GM19395 (cell line): Measurements from ENCODE around the gene AKAP6.

ENCODE experiments used
- ATAC-seq: cut with Tn5 transposase; IDR thresholded peaks from one replicate; pipeline ENCODE4 v1.9.1; 2021; ENCODE audit warnings: mild to moderate bottlenecking, moderate library complexity; ENCODE audit not compliant: unreplicated experiment

Gene AKAP6

DNA sequence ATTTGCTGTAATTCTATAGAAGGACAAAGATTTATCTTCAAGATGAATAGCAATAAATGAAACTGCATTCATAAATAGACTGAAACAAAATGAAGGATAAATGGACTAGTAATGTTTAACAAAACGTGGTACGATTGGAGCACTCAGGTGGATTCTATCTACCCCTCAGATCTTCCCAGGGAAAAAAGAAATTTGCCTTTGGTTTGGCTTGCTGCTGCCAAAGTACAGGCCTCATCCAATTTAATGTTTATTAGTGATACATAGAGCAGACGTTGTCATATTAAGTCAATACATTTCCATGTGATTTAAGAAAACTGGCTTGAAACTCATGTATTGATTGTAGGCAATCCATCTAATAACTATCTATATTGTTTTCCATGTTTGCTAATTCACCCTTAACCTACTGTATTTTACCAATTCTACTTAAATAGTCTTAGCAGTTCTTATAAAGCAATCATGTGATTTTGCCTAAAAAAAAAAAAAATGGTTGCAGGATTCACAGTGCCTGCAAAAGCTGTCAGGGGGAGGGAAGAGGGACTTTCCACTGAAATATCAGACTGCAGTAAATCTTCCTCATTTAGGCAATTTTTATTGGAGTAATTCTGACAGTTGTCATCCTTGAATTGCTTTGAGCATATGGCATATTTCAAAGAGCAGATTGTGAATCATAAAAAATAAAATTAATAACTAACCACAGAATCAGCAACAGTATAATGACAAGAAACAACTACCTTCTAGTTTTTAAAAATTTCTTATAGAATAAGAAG, 367.4 kb downstream of the AKAP6 start:
- no peak for ATAC-seq

DNA sequence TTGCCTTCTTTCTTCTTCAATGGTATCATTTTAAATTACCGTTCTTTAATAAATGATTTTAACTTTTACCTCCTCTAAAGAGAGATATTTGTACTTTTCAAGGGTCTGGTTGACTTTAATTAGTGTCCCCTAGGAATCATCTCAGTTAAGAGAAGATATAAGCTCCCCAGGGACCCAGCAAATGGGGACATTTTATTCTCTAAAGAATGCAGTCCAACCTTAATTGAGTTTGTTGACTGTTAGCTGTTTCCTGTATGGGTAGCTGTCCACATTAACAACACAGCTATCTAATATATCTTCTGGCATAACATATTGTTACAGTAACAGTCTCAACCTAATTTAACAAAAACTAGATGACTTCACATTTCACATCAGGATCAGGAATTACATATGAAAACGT, 368.0 kb downstream of the AKAP6 start:
- no peak for ATAC-seq

DNA sequence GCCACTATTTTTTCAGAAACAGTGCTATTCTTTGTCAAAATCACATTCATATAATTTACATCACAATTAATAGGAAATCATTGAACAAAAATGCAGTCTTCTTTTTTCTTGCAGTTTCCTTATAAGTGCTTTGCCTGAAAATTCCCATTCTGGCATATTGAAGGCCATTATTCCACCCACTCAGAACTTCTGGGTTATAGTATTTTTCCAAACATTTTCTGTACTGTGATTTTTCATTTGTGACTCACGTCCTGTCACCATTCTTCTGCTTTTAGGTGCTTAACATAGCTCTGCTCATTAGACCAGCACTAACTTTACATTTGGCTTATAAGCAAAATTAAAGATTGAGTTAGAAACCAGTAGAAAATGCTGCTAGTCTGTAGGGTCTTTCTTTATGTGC, 368.6 kb downstream of the AKAP6 start:
- ATAC-seq: no peak

DNA sequence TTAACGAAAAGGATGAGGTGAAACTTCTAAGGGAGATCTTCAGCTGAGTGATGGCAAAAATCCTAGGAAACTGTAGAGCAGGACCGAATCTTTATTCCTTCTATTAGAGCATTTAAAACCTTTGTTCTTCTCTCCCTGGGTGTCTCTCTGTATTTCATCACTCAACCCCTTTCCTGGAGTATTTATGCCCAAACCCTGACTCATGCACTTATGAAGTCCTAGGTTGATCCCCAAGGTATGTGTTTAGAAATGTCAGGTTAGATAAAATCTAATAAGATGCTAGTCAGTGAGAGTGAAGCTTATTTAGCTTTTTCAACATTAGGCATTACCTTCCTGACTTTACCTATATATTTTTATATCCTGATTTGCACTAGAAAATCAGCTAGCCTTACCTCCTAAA, 369.7 kb downstream of the AKAP6 start:
- ATAC-seq: no peak

DNA sequence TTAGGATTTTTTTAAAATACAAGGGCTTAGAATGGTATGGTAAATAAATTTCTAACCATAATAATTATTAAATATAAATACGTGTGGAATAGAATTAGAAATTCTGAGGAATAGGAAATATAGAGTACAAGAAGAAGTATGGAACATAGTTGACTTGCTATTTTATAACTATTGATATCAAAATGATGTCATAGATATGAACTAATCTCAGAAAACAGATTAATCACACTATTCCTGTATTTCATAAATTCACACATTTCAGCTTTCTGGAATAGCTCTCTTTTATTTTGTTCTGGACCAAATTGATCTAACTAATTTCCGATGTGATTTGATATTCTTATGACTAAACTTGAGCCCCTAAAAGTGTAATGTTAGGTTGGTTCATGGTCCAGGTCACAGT, 372.4 kb downstream of the AKAP6 start:
- no peak for ATAC-seq

DNA sequence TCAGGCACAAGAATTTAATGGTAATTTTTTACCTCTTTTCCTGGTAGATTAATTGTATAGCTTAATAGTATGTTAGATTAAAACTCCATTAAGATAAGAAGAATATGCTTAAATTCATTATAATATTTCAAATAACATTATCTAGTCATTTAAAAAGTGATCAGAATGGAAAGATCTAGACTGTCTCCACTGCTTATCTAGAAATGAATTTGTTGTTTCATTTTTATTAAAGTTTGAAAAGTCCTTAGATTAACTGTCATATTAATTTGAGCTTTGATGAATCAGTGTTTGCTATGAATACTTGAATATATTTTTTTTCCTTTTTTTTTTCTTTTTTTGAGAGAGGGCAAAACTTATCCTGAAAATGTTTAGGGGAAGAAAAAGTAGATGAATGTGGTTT, 373.0 kb downstream of the AKAP6 start:
- no peak for ATAC-seq

DNA sequence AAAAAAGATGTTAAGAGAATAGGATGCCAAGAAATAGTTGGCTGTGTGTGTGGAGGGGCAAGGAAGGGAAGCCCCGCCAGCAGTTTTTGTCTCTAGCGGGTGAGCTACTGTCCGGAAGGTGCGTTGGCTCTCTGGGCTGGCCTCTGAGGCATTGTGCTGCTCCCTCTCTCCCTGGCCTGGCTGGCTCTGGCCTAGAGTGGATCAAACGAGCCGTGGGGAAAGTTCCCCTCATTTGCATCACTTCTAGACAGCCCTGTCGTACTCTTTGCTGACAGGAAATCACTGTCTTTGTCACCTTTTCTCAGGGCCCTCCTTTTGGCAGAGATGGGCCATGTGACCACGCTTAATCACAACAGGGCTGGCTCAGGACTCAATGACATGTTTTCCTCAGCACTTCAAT, 373.5 kb downstream of the AKAP6 start:
- ATAC-seq: peak; percentile 97

DNA sequence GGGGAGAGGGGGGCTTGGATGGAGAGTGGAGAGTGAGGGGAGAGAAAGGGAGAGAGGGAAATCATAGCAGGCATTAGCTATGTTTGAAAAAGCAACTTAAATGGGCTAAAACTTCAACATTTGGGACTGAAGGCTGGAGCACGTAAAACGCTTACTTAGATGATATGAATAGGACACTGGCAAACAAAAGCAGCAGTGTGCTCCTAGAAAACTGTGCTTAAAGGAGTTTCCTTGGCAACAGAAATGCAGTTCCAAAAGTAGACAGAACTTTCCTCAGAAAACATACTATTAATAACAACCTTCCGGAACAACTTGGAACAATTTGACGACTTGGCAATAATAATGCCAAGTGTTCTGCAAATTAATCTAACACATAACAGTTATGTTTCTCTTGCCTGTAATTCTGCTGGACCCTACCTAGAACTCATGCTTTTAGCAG, 374.1 kb downstream of the AKAP6 start:
- ATAC-seq: no peak

DNA sequence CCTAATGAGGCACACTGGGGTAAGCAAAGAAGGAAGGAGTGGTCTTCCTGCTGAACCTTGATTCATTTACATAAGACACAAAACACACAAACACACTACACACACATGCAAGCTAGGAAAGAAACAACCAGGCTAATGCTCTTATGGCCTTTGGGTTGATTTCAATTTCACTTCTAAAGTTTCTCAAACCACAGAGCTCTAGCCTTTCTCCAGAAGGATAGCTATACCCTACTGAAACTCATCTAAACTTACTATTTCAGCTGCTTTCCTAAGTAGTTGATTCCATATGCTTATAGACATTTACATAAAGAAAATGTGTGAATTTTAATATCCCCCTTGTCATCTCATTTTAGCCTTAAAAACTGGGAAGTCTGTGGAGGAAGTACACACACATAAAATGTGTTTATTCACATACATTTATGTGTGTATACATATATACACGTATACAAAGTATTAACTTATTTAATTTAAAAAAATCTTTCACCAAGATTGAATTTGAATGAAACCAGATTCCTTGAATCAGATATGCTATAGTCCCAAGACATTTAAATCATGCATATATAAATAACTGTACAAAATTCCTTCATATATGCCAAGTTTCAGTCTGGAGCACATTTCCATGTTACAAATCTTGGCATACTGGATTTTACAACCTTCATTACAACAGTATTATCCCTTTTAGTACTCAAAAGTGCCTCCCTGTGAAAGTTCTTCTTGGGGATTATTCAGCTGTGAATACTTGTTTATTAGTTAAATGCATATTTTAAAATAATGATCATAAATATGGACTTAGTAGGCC, 377.8 kb downstream of the AKAP6 start:
- no peak for ATAC-seq

DNA sequence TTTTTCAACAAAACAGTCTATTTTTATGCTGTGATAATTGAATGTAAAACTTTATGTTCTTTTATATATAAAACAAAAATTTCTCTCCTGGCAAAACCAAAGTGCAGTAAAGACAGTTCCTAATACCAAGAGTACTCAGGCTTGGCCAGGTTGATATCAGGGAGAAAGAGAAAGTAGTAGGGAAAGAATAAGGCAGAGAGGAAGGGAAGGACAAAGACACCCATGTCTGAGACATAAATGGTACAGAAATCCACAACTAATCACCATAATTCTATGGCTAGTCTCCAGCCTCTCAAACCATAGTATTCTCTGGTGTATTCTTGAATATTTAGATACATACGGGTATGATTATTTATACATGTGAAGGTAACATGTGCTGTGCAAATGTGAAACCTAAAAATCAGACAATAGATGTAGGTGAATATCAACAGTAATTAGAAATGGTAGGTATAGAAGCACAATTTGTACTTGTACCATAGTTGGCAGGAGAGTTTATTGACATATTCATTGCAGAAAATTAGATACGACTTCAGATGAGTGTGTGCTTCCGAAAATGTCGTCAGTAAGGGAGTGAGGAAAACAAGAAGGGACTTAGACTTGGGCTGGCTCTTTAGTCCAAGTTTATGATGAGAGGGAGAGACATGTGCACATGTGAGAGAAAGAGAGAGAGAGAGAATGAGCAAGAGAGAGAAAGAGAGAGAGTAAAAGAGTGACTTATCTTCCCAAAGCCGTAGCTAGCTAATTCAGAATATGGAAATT, 378.8 kb downstream of the AKAP6 start:
- ATAC-seq: no peak

DNA sequence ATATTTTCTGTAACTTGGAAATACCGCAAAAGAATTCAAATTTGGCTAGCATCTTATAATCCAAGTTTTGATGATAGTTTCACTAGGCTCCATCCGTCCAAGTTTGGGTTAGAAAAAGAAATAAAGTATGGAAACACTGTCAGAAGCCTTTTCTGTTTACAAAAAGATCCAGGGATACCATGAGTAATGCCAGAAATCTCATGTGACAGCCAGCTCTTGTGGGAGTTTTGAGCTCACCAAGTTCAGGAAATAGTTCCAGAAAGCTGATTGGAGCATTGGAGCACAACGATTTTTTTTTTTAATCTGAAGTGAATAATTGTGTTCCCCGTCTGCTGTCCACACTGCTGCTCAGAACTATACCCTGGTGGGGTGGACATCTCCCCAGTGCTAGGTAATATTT, 379.9 kb downstream of the AKAP6 start:
- ATAC-seq: no peak

DNA sequence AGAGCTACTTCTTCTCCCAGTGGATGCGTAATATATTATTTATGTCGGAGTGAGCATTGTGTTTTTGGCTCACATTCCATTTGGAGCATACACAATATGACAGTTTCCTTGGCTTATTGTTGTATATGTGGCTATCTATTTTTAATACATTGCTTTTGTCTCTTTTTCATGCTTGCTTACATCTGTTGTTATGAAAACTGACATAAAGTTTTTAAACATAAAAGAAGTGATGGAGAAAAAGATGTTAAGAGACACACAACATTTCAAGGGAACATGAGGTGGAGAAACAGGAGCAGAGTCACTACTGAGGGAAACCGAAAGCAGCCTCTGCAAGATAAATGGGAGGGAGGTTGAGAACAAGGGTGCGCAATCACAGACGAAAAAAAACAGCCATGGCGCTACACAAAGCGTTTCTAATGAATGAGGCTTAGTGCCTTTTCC, 381.2 kb downstream of the AKAP6 start:
- no peak for ATAC-seq

DNA sequence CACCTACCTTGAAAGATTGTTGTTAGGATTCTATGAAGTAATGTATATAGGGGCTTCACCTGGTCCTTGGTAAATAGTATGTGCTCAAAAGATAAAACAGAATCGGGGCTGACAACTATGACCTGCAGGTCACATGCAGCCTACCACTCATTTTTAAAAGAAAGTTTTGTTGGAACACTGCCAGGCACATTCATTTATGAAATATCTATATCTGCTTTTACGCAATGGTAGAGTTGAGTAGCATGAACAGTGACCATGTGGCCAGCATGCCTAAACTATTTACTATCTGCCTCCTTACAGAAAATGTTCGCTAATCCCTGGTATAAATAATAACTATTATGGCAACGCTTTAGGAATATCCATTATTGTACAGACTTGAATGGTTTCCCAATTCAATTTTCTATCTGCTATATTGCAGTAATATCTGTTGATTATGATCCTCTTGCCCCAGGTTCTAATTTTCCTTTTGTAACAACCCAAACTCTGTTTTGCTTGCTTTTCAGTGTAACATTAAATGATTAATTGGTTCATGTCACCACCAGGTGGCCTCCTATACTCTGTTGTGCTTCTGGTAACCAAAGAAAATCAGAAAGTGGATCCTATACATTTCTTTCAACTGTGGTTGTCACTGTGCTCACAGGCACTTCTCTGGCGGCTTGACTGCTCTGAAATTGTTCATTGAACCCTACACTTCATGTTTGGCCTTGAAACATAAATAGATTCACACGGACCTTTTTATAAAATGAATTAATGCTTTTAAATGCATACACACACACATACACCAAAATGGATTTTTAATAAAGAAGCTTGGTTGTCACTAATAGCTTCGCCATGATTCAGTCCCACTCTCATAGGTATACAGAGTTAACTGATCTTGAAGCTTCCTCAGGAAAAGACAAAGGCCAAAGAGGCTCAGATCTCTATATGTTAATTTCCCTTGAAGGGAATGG, 381.9 kb downstream of the AKAP6 start:
- ATAC-seq: peak; percentile 74

DNA sequence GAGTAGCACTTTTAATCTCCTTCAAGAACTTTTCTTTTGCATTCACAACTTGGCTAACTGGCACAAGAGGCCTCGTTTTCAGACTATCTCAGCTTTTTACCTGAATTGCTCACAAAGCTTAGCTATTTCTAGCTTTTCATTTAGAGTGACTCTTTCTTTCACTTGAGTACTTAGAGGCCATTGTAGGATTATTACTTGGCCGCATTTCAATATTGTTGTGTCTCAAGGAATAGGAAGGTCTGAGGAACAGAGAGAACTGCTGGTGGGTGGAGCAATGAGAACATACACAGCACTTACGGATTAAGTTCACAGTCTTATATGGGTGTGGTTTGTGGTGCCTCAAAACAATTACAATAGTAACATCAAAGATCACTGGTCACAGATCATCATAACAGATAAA, 384.8 kb downstream of the AKAP6 start:
- ATAC-seq: no peak

DNA sequence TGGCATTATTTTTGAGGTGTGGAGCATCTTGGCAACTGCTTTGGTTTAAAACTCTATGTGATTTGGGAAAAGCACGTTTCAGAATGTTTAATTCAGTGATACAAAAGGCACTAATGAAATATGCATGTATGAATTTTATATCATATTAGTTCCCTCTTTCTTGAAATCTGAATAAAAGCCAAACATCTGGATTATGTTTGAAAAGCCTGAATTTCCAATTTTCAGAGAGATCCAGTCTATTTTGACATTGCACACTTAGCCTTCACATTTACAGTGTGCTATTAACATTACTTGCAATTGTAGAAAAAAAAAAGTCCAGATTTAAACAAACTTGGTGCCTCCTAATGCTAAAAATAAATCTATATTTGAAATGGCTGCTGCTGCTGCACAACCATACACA, 390.5 kb downstream of the AKAP6 start:
- ATAC-seq: no peak

DNA sequence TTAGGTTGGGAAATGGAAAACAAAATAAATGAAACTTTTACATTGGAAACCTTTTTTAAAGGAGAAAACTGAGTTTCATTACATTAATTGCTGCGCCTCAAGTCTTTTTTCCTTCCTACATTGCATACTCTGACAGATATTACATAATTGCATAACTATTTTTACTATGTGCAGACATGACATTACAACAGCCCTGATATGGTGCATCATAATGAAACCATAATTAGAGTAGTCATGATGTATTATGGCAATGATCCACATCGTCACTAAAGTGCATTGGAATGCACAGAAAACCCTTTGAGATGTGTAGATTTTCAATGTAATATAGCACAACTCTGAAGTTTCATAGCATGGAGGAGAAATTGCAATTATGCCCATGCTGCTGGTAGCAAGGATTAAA, 391.8 kb downstream of the AKAP6 start:
- ATAC-seq: no peak

DNA sequence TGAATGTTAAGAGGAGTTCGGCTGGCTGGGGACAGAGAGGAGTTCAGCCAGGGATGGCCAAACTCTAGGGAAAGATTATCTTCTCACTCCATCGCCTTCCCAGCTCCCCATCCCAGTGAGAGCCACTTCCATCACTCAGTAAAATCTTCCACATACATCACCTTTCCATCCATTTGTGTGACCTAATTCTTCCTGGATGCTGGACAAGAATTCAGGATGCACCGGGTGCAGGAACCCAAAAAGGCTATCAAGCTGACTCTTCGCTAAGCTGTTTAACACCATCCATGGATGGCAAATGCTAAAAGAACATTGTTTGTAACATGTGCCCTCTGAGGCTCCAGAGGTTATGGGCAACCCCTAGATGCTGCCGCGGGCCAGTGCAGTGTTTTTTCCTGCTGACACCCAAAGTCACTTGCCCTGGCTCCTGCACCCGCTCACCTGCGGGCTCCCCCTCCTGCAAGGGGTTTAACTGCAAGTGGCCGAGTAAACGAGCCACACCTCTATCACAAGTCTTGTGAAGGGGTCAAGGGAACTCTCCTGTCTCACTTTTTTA, 393.6 kb downstream of the AKAP6 start:
- no peak for ATAC-seq

DNA sequence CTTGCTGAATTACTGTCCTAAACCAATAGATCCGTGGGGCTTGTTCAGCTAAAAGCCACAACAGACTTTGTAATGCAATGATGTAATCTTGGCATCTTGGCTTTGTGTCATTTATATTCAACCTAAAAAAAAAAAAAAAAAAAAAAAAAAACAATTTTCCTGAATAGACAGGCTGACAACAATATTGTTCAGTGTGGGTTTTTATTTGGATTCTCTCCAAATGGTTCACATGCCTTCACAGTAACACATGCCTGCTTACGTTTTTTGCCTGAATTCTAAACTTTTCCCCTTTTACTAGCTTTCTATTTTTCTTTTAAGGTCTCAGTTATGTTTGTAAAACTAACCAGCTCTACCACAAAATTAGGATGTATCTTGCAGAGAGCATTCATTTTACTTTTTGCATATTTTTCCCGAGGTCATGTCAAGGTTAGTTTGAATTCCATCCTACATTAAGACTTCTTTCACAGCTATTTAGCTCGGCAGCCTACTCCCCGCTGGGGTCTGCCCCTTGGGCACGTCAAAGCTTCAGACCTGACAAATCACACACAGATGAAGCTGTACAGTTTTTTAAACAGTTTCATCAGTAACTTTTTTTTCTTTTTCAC, 395.9 kb downstream of the AKAP6 start:
- no peak for ATAC-seq

DNA sequence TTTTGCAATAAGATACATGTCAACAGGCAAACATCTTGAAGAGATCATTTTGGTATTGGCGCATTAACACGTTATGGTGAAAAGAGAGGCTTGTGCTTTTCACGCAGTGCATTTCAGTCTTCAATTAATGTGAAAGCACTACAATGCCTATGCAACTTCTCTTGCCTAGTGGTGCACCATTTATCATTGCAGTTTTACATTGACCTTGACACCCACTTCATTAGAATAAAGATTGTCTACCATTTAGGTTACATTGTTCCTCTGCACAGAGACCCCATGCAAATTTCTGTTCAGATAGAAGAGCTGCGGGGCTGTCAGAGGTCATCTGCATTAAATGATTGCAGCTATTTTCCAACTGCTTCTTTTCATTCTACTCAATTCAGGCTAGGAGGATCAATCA, 397.4 kb downstream of the AKAP6 start:
- no peak for ATAC-seq

DNA sequence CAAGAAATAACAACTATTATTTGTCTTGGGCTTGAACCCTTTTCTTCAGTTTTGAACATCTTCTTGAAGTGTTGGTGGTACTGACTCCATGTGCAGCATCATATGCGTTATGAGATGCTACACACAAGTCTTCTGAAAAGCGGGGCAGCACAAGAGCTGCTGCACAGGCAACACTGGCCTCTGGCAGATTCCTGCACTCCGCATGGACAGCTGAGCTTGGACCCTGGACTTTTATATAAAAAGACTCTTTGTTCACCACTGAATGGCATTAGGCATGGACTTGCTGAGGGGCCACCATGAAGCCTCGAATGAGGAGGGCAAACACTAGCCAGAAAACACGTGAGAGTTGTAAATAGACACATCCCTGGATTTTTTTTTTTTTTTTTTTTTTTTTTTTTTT, 398.7 kb downstream of the AKAP6 start:
- no peak for ATAC-seq
